ENCODE measurements around the gene NAT10. TPM values are rescaled to one million over a fixed set of nuclear protein-coding genes. Genes with fewer than 3 reads are reported as not detected.

The NAT10 gene
- total RNA-seq, 2 donors from 2014 or later: 59.7 to 61.0 TPM

DNA sequence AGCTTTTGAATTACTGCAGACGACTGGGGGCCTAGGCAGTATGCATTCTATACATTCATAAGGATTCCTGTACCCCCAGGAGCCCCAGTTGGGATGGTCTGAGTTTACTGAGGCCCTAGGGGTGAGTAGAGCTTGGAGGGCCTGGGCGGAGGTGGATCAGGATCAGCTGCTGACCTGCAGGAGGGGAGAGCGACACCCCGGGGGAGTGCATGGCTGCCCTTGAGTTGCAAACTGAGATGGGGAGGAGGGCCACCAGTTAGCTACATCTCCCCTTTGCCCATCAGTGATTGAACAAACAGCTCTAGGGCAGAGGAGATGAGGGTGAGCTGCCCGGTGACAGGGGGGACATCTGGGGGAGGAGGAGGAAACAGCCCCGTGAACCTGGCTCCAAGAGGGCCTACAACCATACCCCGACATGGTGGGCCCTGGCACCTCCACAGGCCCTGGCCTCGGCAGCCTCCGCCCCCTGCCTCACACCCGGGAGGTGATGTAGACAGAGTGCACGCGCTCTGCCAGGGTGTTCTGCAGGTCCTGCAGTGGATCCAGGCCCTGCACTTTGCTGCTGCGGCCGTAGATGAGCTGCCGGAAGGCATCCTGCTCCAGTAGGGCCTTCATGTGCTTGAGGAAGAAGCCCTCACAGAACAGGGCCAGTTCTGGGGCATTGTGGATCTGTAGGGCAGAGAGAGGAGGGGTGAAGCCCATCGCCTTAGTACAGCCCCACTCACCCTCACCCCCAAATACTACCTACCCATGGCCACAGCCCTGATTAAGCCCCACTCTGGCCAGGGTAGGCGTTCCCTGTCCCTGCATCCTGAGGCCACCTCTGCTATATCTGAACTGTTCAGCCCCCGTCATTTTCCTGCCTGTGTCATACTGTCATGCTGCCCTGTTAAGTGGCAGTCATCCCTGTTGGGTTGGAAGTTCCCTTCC, 46.8 kb downstream of the NAT10 start:
- Mint-ChIP-seq H3K36me3 (ENCODE audit: low read depth) (peaks cover 21% of the 10 kb centered on the region), H3K9me3 (no peaks in the 10 kb centered on the region), H3K4me3 (no peak overlapping the region), H3K4me1 (no peaks in the 10 kb centered on the region), H3K27ac (no peak overlapping the region), H3K27me3 (ENCODE audit: insufficient read depth) (no peaks in the 10 kb centered on the region)
- Histone ChIP-seq H3K9me3 (ENCODE audit: control insufficient read depth, low read length) (no peaks in the 10 kb centered on the region), H3K9ac (ENCODE audit: extremely low read depth, low read length, poor library complexity, severe bottlenecking) (no peak overlapping the region), H3K27me3 (ENCODE audit: control insufficient read depth, insufficient read depth, low read length, poor library complexity, severe bottlenecking) (no peaks in the 10 kb centered on the region), H3K27ac (ENCODE audit: low read depth, low read length) (no peak overlapping the region), H3K4me1 (ENCODE audit: control insufficient read depth, insufficient read depth, low read length) (no peaks in the 10 kb centered on the region), H3K4me3 (ENCODE audit: low read length) (no peak overlapping the region), H3K36me3 (ENCODE audit: control insufficient read depth, insufficient read depth, low read length) (peaks cover 45% of the 10 kb centered on the region)
- no peak for DNase-seq
- 93 to 100% methylated on average over 9 to 16 of the region's 18 CpGs for WGBS, 2 experiments (ENCODE audit: insufficient coverage in 1 of 2, insufficient read length in 1 of 2)
- TF ChIP-seq, protein P1, sequence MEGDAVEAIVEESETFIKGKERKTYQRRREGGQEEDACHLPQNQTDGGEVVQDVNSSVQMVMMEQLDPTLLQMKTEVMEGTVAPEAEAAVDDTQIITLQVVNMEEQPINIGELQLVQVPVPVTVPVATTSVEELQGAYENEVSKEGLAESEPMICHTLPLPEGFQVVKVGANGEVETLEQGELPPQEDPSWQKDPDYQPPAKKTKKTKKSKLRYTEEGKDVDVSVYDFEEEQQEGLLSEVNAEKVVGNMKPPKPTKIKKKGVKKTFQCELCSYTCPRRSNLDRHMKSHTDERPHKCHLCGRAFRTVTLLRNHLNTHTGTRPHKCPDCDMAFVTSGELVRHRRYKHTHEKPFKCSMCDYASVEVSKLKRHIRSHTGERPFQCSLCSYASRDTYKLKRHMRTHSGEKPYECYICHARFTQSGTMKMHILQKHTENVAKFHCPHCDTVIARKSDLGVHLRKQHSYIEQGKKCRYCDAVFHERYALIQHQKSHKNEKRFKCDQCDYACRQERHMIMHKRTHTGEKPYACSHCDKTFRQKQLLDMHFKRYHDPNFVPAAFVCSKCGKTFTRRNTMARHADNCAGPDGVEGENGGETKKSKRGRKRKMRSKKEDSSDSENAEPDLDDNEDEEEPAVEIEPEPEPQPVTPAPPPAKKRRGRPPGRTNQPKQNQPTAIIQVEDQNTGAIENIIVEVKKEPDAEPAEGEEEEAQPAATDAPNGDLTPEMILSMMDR (conservative IDR thresholded peaks at IDR 0.05): no peak

DNA sequence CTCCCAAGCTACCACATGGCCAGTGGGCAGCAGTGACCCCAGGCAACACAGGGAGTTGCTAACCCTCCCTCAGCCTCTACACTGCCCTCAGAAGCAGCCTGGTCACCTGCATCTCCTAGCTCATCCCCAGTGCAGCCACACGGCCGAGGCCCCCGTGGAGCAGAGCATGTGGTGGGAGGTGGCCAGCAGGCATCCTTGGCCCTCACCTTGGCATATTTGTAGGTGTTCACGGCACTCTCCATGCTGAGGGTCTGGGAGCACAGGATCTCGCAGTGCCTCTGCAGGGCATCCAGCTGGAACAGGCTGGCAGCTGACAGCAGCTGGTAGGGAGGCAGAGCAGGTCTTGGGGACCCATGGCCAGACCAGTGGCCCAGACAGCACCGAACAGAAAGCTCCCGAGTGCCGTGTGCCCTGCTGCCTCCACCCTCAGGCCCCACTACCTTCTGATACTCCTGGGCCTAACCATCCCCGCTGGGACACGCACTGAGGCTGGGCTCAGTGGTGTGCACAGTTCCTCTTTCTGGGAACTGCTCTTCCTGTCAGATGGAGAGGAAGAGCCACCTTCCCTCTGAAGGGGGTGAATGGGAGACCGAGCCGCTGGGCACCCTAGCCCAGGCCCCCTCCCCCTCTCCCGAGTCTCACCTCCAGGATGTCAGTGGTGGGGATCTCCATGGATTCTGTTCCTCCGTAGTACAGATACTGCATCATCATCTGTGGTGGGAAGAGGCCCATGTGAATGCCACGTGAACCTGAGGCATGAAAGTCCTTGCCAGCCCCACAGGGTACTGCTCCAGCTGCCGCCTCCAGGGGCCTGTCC, 48.8 kb downstream of the NAT10 start:
- Histone ChIP-seq H3K9ac (ENCODE audit: extremely low read depth, low read length, poor library complexity, severe bottlenecking) (no peak overlapping the region), H3K4me3 (ENCODE audit: low read length) (no peak overlapping the region), H3K9me3 (ENCODE audit: control insufficient read depth, low read length) (no peaks in the 10 kb centered on the region), H3K27ac (ENCODE audit: low read depth, low read length) (no peak overlapping the region), H3K4me1 (ENCODE audit: control insufficient read depth, insufficient read depth, low read length) (no peaks in the 10 kb centered on the region), H3K36me3 (ENCODE audit: control insufficient read depth, insufficient read depth, low read length) (peaks cover 41% of the 10 kb centered on the region), H3K27me3 (ENCODE audit: control insufficient read depth, insufficient read depth, low read length, poor library complexity, severe bottlenecking) (no peaks in the 10 kb centered on the region)
- TF ChIP-seq, protein P1 (conservative IDR thresholded peaks at IDR 0.05): no peak
- WGBS, 2 experiments (ENCODE audit: insufficient coverage in 1 of 2, insufficient read length in 1 of 2): 94% methylated on average over 14 to 16 of the region's 16 CpGs
- no peaks in the 10 kb centered on the region for H3K4me1 Mint-ChIP-seq
- peaks cover 11% of the 10 kb centered on the region for H3K36me3 Mint-ChIP-seq (ENCODE audit: low read depth)
- H3K27me3 Mint-ChIP-seq (ENCODE audit: insufficient read depth): no peaks in the 10 kb centered on the region
- H3K27ac Mint-ChIP-seq: no peak overlapping the region
- DNase-seq: no peak
- H3K9me3 Mint-ChIP-seq: no peaks in the 10 kb centered on the region
- no peak overlapping the region for H3K4me3 Mint-ChIP-seq

GRCh38 chr11:34155057-34155756, 49.8 kb downstream of the NAT10 start:
- Mint-ChIP-seq H3K9me3 (no peaks in the 10 kb centered on the region), H3K36me3 (ENCODE audit: low read depth) (peaks cover 12% of the 10 kb centered on the region), H3K27ac (no peak overlapping the region), H3K4me3 (no peak overlapping the region), H3K4me1 (no peaks in the 10 kb centered on the region), H3K27me3 (ENCODE audit: insufficient read depth) (no peaks in the 10 kb centered on the region)
- 93 to 98% methylated on average over 15 of the region's 15 CpGs for WGBS, 2 experiments (ENCODE audit: insufficient coverage in 1 of 2, insufficient read length in 1 of 2)
- Histone ChIP-seq H3K27me3 (ENCODE audit: control insufficient read depth, insufficient read depth, low read length, poor library complexity, severe bottlenecking) (no peaks in the 10 kb centered on the region), H3K4me3 (ENCODE audit: low read length) (no peak overlapping the region), H3K9me3 (ENCODE audit: control insufficient read depth, low read length) (no peaks in the 10 kb centered on the region), H3K36me3 (ENCODE audit: control insufficient read depth, insufficient read depth, low read length) (peaks cover 43% of the 10 kb centered on the region), H3K9ac (ENCODE audit: extremely low read depth, low read length, poor library complexity, severe bottlenecking) (no peak overlapping the region), H3K27ac (ENCODE audit: low read depth, low read length) (no peak overlapping the region), H3K4me1 (ENCODE audit: control insufficient read depth, insufficient read depth, low read length) (no peaks in the 10 kb centered on the region)
- TF ChIP-seq, protein P1 (conservative IDR thresholded peaks at IDR 0.05): no peak
- no peak for DNase-seq

Measured in endodermal cell (in vitro differentiated cells).